Tibial artery (tissue), 4 donors: Measurements from ENCODE around the gene BTC.
"Not testable (repeated sequence)": the region's sequence is repeated elsewhere in the genome, so short reads cannot be mapped to it uniquely, and the experiment has no call there.

Source experiments
- DNase-seq, 2 donors: peaks; one replicate each; pipeline ENCODE4 v3.0.0-alpha.2; 2019
- H3K27ac ChIP-seq, 2 donors: fragments of 200-600 bp; sonication (generic) in 1 of 2; 1 replicate in 1 of 2; 2 replicates in 1 of 2; pipeline ENCODE4 v1.5.1; 2018 to 2019; ENCODE audit warnings: mild to moderate bottlenecking in 1 of 2
- H3K27me3 ChIP-seq, 2 donors: fragments of 200-600 bp; sonication (generic) in 1 of 2; one replicate each; pipeline versions ENCODE4 v1.5.1 to v1.6.0; 2016 to 2019
- H3K36me3 ChIP-seq, 3 donors: fragments of 200-600 bp; sonication (generic) in 2 of 3; one replicate each; pipeline ENCODE4 v1.5.1; 2016 to 2019; ENCODE audit warnings: mild to moderate bottlenecking in 2 of 3
- H3K4me1 ChIP-seq, 4 donors: fragments of 200-600 bp; sonication (generic) in 2 of 4; 1 replicate in 3 of 4; 2 replicates in 1 of 4; pipeline ENCODE4 v1.5.1; 2016 to 2019
- H3K4me3 ChIP-seq, 2 donors: fragments of 200-600 bp; sonication (generic) in 1 of 2; 1 replicate in 1 of 2; 2 replicates in 1 of 2; pipeline ENCODE4 v1.5.1; 2018 to 2019; ENCODE audit warnings: mild to moderate bottlenecking in 2 of 2
- H3K9me3 ChIP-seq, 3 donors: fragments of 200-600 bp; sonication (generic) in 1 of 3; one replicate each; pipeline ENCODE4 v1.5.1; 2016 to 2019
- CTCF ChIP-seq, 2 experiments: fragments of 200-600 bp in 1 of 2; fragments of 450-650 bp in 1 of 2; IDR thresholded peaks; one replicate each; pipeline ENCODE4 v1.5.1; 2017 to 2019; ENCODE audit warnings: antibody characterized with exemption in 2 of 2, mild to moderate bottlenecking in 1 of 2, moderate library complexity in 1 of 2
- intact Hi-C: fragments of 100-400 bp; cut with DNase I; formaldehyde crosslinking; loops from one replicate; pipeline ENCODE4 v1.15.0; 2023; ENCODE audit warnings: low total_unique reads

Gene BTC

GRCh38 chr4:74715706-74716435 is 78.5 kb downstream of the BTC start:
- no peak for DNase-seq
- Histone ChIP-seq H3K27me3 (no peaks in the 10 kb centered on the region), H3K36me3 (no peaks in the 10 kb centered on the region), H3K4me3 (no peak overlapping the region), H3K9me3 (peaks cover 0 to 8% (median 0%) of the 10 kb centered on the region in 3 donors), H3K27ac (no peak overlapping the region), H3K4me1 (no peaks in the 10 kb centered on the region)
- intact Hi-C loops: no loop called here
- TF ChIP-seq CTCF (IDR thresholded peaks at IDR 0.05): no peak

- H3K9me3 ChIP-seq: peaks cover 0 to 8% (median 0%) of the 10 kb centered on the region in 3 donors
- no peak overlapping the region for H3K4me3 ChIP-seq
- no peaks in the 10 kb centered on the region for H3K27me3 ChIP-seq
- no peak for TF ChIP-seq CTCF (IDR thresholded peaks at IDR 0.05)
- no peaks in the 10 kb centered on the region for H3K36me3 ChIP-seq
- no peaks in the 10 kb centered on the region for H3K4me1 ChIP-seq
- no peak for DNase-seq
- H3K27ac ChIP-seq: no peak overlapping the region
- intact Hi-C loops: no loop called here
These were observed 79.7 kb downstream of the BTC start for GRCh38 chr4:74714611-74715130.

GRCh38 chr4:74708135-74708534 is 86.2 kb downstream of the BTC start:
- H3K4me3 ChIP-seq, H3K27ac ChIP-seq, H3K27me3 ChIP-seq, DNase-seq, H3K4me1 ChIP-seq, H3K9me3 ChIP-seq, H3K36me3 ChIP-seq, intact Hi-C loops: not testable (repeated sequence)
